DMS153 treated with DMSO at 0.1 percent for 48 hours (cell line): ENCODE data around the gene PRKCZ.

Experiments
- DNase-seq: peaks from one replicate; lab custom pipeline; 2025; ENCODE audit not compliant: unreplicated experiment; lab: John Stamatoyannopoulos, UW

The PRKCZ gene

GRCh38 chr1:2024887-2025286, 25.3 kb upstream of the PRKCZ start:
- DNase-seq: no peak

- DNase-seq: no peak
Measured at GRCh38 chr1:2025491-2025981, 24.7 kb upstream of the PRKCZ start.

GRCh38 chr1:2027961-2028583, 22.1 kb upstream of the PRKCZ start:
- DNase-seq: no peak

GRCh38 chr1:2028870-2029560, 21.2 kb upstream of the PRKCZ start:
- DNase-seq: no peak

- no peak for DNase-seq
Measured at GRCh38 chr1:2029561-2029960, 20.6 kb upstream of the PRKCZ start.

GRCh38 chr1:2030076-2030871, 19.9 kb upstream of the PRKCZ start:
- no peak for DNase-seq

GRCh38 chr1:2031546-2032540, 18.4 kb upstream of the PRKCZ start:
- no peak for DNase-seq

GRCh38 chr1:2032737-2033136, 17.5 kb upstream of the PRKCZ start:
- DNase-seq: no peak

GRCh38 chr1:2033165-2033564, 17.0 kb upstream of the PRKCZ start:
- DNase-seq: no peak

GRCh38 chr1:2036287-2036686, 13.9 kb upstream of the PRKCZ start:
- no peak for DNase-seq

- DNase-seq: no peak
Measured at GRCh38 chr1:2037314-2037979, 12.8 kb upstream of the PRKCZ start.

GRCh38 chr1:2038229-2038628, 12.0 kb upstream of the PRKCZ start:
- DNase-seq: no peak

- DNase-seq: no peak
Measured at GRCh38 chr1:2039251-2039650, 11.0 kb upstream of the PRKCZ start.

GRCh38 chr1:2041305-2041704, 8.9 kb upstream of the PRKCZ start:
- DNase-seq: no peak

GRCh38 chr1:2041887-2042286, 8.3 kb upstream of the PRKCZ start:
- no peak for DNase-seq

GRCh38 chr1:2042830-2043773, 7.1 kb upstream of the PRKCZ start:
- no peak for DNase-seq

GRCh38 chr1:2043886-2044285, 6.3 kb upstream of the PRKCZ start:
- no peak for DNase-seq

- DNase-seq: peak; percentile 17
Measured at GRCh38 chr1:2044510-2045319, 5.5 kb upstream of the PRKCZ start.
